Stomach (tissue), 9 donors: ENCODE data around the gene MYBPC1. TPM values are rescaled to one million over a fixed set of nuclear protein-coding genes. Genes with fewer than 3 reads are reported as not detected.
"Not testable (repeated sequence)": the region's sequence is repeated elsewhere in the genome, so short reads cannot be mapped to it uniquely, and the experiment has no call there.

Experiments
- DNase-seq, 2 donors: peaks; one replicate each; pipeline versions ENCODE4 v3.0.0 to v3.0.0-alpha.2; 2013 to 2019
- H3K27ac ChIP-seq, 5 donors: fragments of 200-600 bp in 4 of 5; sonication (generic) in 4 of 5; one replicate each; pipeline ENCODE4 v1.5.1; 2013 to 2019; ENCODE audit warnings: mild to moderate bottlenecking in 1 of 5, moderate library complexity in 1 of 5
- H3K27me3 ChIP-seq, 3 donors: fragments of 200-600 bp; sonication (generic); one replicate each; pipeline ENCODE4 v1.5.1; 2017 to 2019; ENCODE audit warnings: mixed run types in 1 of 3
- H3K36me3 ChIP-seq, 4 donors: fragments of 200-600 bp; sonication (generic); 1 replicate in 3 of 4; 2 replicates in 1 of 4; pipeline ENCODE4 v1.5.1; 2016 to 2019
- H3K4me1 ChIP-seq, 4 donors: fragments of 200-600 bp; sonication (generic); one replicate each; pipeline ENCODE4 v1.5.1; 2016 to 2019
- H3K4me3 ChIP-seq, 4 donors: fragments of 200-600 bp; sonication (generic) in 3 of 4; one replicate each; pipeline ENCODE4 v1.5.1; 2016 to 2019; ENCODE audit warnings: mild to moderate bottlenecking in 1 of 4
- H3K9me3 ChIP-seq, 4 donors: fragments of 200-600 bp; sonication (generic); one replicate each; pipeline ENCODE4 v1.5.1; 2016 to 2019
- EP300 ChIP-seq: sonication (generic); formaldehyde crosslinking; IDR thresholded peaks from one replicate; pipeline ENCODE4 v1.6.1; 2017; ENCODE audit warnings: antibody characterized with exemption
- POLR2A ChIP-seq, 4 donors: fragments of 450-650 bp; IDR thresholded peaks; one replicate each; pipeline ENCODE4 v1.6.1; 2016; ENCODE audit warnings: antibody characterized with exemption in 4 of 4, control low read depth in 2 of 4, mild to moderate bottlenecking in 1 of 4, moderate library complexity in 1 of 4
- POLR2AphosphoS5 ChIP-seq, 3 donors: sonication (generic); formaldehyde crosslinking; IDR thresholded peaks; one replicate each; pipeline ENCODE4 v1.6.1; 2016; ENCODE audit warnings: antibody characterized with exemption in 3 of 3
- WGBS, 5 donors: extraction: QIAGEN DNeasy Blood & Tissue Kit in 3 of 5; methylation state at CpG; one replicate each; pipeline versions ENCODE4 v1.1.5 to v1.1.7; 2013 to 2018; 5-methylcytosine and 5-hydroxymethylcytosine counted together
- intact Hi-C: fragments of 100-400 bp; cut with DNase I; formaldehyde crosslinking; loops from one replicate; pipeline ENCODE4 v1.15.1; 2023; ENCODE audit warnings: low total_unique reads
- polyA plus RNA-seq, 3 donors: library from polyadenylated mRNA; stranded (reverse); fragments of 200-250 nt; gene quantifications; one replicate each; pipeline ENCODE4 v1.2.3, GENCODE V29; 2013
- total RNA-seq, 5 donors: library from RNA; depleted of rRNA; stranded (reverse); fragments of >200 nt; gene quantifications; one replicate each; pipeline versions ENCODE4 v1.1.0 to v1.2.3, GENCODE V29; 2014 to 2016
- TF ChIP-seq, protein P1 (sequence below), 7 experiments: fragments of 450-650 bp in 4 of 7; fragments of 200-600 bp in 3 of 7; sonication (generic) in 3 of 7; IDR thresholded peaks; one replicate each; pipeline ENCODE4 v1.5.1; 2016 to 2019; ENCODE audit warnings: antibody characterized with exemption in 7 of 7, control low read depth in 2 of 7, mild to moderate bottlenecking in 1 of 7
- donor health status: healthy with polysubstance abuse.
- donor health status: Bipolar disorder and iron deficiency.
- donor health status: healthy.

Gene MYBPC1
- total and polyA plus RNA-seq, 8 donors: 0.31 to 8.8 (median 1.7) TPM; not detected in 2

DNA sequence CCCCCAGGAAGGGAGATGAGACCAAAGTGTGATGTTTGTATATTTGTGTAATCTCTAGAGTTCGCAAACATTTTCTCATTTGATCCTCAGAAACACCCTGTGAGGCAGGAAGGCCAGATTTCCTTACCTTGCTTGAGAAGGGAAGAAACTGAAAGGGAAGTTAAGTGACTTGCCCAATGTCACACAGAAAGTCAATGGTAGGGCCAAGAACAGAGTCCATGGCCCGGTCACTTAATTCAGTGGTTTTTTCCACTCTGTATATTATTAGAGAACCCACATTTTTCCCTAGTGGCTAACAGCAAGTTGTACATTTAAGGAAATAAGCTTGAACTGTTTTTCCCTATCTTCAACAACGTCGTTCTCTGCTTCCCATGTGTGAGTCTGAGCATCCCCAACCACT, 77.1 kb downstream of the MYBPC1 start:
- no peak for DNase-seq
- H3K27ac ChIP-seq: peak overlapping the region in 2 of 5 donors; percentile 60 to 70
- TF ChIP-seq EP300 (no peak), POLR2A (IDR thresholded peaks at IDR 0.05) (no peak), POLR2AphosphoS5 (IDR thresholded peaks at IDR 0.05) (no peak)
- TF ChIP-seq, protein P1, sequence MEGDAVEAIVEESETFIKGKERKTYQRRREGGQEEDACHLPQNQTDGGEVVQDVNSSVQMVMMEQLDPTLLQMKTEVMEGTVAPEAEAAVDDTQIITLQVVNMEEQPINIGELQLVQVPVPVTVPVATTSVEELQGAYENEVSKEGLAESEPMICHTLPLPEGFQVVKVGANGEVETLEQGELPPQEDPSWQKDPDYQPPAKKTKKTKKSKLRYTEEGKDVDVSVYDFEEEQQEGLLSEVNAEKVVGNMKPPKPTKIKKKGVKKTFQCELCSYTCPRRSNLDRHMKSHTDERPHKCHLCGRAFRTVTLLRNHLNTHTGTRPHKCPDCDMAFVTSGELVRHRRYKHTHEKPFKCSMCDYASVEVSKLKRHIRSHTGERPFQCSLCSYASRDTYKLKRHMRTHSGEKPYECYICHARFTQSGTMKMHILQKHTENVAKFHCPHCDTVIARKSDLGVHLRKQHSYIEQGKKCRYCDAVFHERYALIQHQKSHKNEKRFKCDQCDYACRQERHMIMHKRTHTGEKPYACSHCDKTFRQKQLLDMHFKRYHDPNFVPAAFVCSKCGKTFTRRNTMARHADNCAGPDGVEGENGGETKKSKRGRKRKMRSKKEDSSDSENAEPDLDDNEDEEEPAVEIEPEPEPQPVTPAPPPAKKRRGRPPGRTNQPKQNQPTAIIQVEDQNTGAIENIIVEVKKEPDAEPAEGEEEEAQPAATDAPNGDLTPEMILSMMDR (IDR thresholded peaks at IDR 0.05): no peak
- 73 to 90% (median 87%) methylated on average over 4 of the region's 4 CpGs for WGBS, 5 donors
- H3K36me3 ChIP-seq: no peaks in the 10 kb centered on the region
- no peak overlapping the region for H3K4me3 ChIP-seq
- H3K27me3 ChIP-seq: no peaks in the 10 kb centered on the region
- H3K4me1 ChIP-seq: peaks cover 0 to 18% (median 0%) of the 10 kb centered on the region in 4 donors
- intact Hi-C loops: no loop called here
- no peaks in the 10 kb centered on the region for H3K9me3 ChIP-seq

DNA sequence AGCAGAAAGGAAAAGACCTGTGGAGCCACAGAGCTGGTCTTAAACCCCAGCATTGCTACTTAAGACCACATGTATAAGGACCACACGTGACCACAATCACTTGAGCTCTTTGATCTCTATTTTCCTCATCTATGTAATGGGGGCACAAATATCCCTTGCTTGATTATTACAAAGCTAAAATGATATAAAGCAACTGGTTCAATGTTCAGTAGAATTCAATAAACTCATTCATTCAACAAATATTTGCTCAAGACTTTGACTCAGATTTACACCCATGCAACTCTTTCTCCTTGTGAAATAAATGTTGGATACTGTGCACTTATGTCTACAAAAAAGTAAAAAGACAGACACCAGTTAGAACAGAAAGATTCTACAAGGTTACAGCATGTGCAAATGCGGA, 80.8 kb downstream of the MYBPC1 start:
- Histone ChIP-seq H3K36me3 (no peaks in the 10 kb centered on the region), H3K27ac (no peak overlapping the region), H3K27me3 (no peaks in the 10 kb centered on the region), H3K4me3 (no peak overlapping the region), H3K9me3 (no peaks in the 10 kb centered on the region), H3K4me1 (peaks cover 0 to 11% (median 5%) of the 10 kb centered on the region in 4 donors)
- TF ChIP-seq, protein P1 (IDR thresholded peaks at IDR 0.05): no peak
- TF ChIP-seq EP300 (no peak), POLR2A (IDR thresholded peaks at IDR 0.05) (no peak), POLR2AphosphoS5 (IDR thresholded peaks at IDR 0.05) (no peak)
- 87 to 93% (median 92%) methylated on average over 2 of the region's 2 CpGs for WGBS, 5 donors
- no peak for DNase-seq
- intact Hi-C loops: no loop called here

DNA sequence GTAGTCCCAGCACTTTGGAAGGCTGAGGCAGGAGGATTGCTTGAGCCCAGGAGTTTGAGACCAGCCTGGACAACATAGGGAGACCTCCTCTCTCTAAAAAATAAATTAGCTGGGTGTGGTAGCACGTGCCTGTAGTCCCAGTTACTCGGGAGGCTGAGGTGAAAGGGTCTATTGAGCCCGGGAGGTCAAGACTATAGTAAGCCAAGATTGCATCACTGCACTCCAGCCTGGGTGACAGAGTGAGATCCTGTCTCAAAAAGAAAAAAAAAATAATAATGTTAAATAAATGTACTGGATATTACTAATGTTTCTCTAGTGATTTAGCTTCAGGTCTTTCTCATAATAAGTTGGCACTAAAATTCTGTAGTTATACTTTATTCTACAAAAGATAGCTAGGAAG, 81.7 kb downstream of the MYBPC1 start:
- not testable (repeated sequence) for H3K4me3 ChIP-seq
- 57 to 72% (median 65%) methylated on average over 3 of the region's 3 CpGs for WGBS, 5 donors

DNA sequence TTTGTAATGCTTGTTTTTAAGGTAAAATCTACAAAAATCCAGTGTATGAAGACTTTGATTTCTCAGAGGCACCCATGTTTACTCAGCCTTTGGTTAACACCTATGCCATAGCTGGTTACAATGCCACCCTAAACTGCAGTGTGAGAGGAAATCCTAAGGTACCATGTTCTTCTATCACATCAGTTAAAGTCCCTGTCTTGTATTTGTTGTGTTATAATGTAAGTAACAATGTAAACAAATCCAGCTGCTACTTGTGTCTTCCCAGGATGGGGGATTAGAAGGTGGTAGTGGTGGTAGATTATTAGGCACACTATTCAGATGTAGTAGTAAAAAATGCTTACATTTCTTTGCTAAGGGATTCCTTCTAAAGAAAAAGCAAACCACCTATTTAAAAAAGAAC, 83.3 kb downstream of the MYBPC1 start:
- intact Hi-C loops: no loop called here
- DNase-seq: no peak
- Histone ChIP-seq H3K27ac (no peak overlapping the region), H3K9me3 (no peaks in the 10 kb centered on the region), H3K4me3 (no peak overlapping the region), H3K36me3 (no peaks in the 10 kb centered on the region), H3K27me3 (no peaks in the 10 kb centered on the region), H3K4me1 (peaks cover 0 to 11% (median 0%) of the 10 kb centered on the region in 4 donors)
- TF ChIP-seq POLR2A (IDR thresholded peaks at IDR 0.05): no peak
- no peak for TF ChIP-seq POLR2AphosphoS5 (IDR thresholded peaks at IDR 0.05)
- TF ChIP-seq, protein P1 (IDR thresholded peaks at IDR 0.05): no peak
- TF ChIP-seq EP300: no peak

More for the DNA sequence above, 81.7 kb downstream of the MYBPC1 start:
- DNase-seq, H3K27me3 ChIP-seq, H3K9me3 ChIP-seq, H3K27ac ChIP-seq, H3K36me3 ChIP-seq, intact Hi-C loops: not testable (repeated sequence)
- peaks cover 0 to 11% (median 2%) of the 10 kb centered on the region in 4 donors for H3K4me1 ChIP-seq

DNA sequence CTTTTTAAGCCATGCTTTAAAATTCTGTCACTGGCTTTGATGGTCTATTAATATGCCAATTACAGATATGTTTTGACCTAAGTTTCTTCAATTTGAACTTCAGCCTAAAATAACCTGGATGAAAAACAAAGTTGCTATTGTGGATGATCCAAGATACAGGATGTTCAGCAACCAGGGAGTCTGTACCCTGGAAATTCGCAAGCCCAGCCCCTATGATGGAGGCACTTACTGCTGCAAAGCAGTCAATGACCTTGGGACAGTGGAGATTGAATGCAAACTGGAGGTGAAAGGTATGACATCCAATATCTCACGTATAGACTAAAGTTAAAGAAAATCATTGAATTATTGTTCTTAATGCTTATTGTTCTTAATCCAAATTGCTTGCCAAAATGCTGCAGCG, 85.5 kb downstream of the MYBPC1 start:
- Histone ChIP-seq H3K9me3 (no peaks in the 10 kb centered on the region), H3K36me3 (no peaks in the 10 kb centered on the region), H3K4me3 (no peak overlapping the region), H3K4me1 (peaks cover 0 to 11% (median 0%) of the 10 kb centered on the region in 4 donors), H3K27ac (no peak overlapping the region), H3K27me3 (no peaks in the 10 kb centered on the region)
- intact Hi-C loops: no loop called here
- DNase-seq: no peak
- TF ChIP-seq, protein P1 (IDR thresholded peaks at IDR 0.05): no peak
- TF ChIP-seq POLR2A (IDR thresholded peaks at IDR 0.05) (no peak), EP300 (no peak), POLR2AphosphoS5 (IDR thresholded peaks at IDR 0.05) (no peak)
- 80 to 92% (median 82%) methylated on average over 3 of the region's 3 CpGs for WGBS, 5 donors
